ENCODE data around the gene SPSB4.

- TF ChIP-seq POLR2A (IDR thresholded peaks at IDR 0.05) (no peak), POLR2AphosphoS5 (IDR thresholded peaks at IDR 0.05) (no peak), CTCF (IDR thresholded peaks at IDR 0.05) (no peak), EP300 (IDR thresholded peaks at IDR 0.05) (no peak)
Measured at GRCh38 chr3:141150081-141150830, 99.1 kb downstream of the SPSB4 start.
